Measurements from ENCODE around the gene FAM216B.
A peak's percentile ranks its signal among the peaks of the same experiment; 100 is the strongest.

The FAM216B gene

GRCh38 chr13:42821437-42821836, 40.1 kb downstream of the FAM216B start:
- TF ChIP-seq, protein P1, sequence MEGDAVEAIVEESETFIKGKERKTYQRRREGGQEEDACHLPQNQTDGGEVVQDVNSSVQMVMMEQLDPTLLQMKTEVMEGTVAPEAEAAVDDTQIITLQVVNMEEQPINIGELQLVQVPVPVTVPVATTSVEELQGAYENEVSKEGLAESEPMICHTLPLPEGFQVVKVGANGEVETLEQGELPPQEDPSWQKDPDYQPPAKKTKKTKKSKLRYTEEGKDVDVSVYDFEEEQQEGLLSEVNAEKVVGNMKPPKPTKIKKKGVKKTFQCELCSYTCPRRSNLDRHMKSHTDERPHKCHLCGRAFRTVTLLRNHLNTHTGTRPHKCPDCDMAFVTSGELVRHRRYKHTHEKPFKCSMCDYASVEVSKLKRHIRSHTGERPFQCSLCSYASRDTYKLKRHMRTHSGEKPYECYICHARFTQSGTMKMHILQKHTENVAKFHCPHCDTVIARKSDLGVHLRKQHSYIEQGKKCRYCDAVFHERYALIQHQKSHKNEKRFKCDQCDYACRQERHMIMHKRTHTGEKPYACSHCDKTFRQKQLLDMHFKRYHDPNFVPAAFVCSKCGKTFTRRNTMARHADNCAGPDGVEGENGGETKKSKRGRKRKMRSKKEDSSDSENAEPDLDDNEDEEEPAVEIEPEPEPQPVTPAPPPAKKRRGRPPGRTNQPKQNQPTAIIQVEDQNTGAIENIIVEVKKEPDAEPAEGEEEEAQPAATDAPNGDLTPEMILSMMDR (conservative IDR thresholded peaks at IDR 0.05) = no peak
- no peak for TF ChIP-seq ZFX (IDR thresholded peaks at IDR 0.05)
- H3K27ac ChIP-seq = no peak overlapping the region

GRCh38 chr13:42832341-42833096, 51.1 kb downstream of the FAM216B start:
- H3K27ac ChIP-seq = no peak overlapping the region
- TF ChIP-seq, protein P1 (conservative IDR thresholded peaks at IDR 0.05) = no peak
- no peak for TF ChIP-seq ZFX (IDR thresholded peaks at IDR 0.05)

- TF ChIP-seq ZFX (IDR thresholded peaks at IDR 0.05) = no peak
- TF ChIP-seq, protein P1 (conservative IDR thresholded peaks at IDR 0.05) = no peak
- H3K27ac ChIP-seq = no peak overlapping the region
These were observed 53.6 kb downstream of the FAM216B start for GRCh38 chr13:42834946-42835345.

DNA sequence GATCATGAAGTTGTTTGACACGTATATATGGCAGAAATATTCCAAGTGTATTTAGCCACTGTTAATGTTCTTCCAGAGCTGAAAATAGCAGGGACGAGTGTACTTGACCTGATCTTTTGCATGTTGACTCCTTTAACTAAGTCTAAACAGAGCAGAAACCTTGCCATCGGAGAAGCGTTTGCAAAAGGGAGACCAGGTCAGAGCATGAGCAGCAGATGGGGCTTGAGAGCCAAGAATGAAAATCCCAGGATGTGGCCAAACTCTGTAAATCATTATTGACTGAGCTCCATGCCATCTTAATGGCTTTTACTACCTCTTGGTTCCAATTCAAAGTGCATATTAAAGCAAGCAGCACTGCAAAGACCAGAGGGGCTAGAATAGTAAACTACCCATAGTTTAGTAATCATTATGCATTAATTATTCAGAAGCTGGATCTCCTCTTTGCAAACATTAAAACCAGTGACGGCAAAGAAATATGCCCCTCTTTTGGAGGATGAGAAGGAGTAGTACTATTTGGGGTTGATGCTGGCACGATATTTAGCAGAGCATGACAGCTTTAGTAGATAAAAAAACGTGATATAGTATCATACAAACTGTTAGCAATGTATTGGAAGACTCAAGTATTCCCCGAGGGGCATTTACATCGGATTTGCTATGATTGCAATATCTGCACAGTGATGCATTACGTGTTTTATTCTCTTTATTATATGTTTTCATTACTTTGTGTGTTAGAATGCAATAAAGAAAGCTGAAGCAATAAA, 55.7 kb downstream of the FAM216B start:
- no peak for TF ChIP-seq ZFX (IDR thresholded peaks at IDR 0.05)
- TF ChIP-seq, protein P1 (conservative IDR thresholded peaks at IDR 0.05) = peak; percentile 54
- H3K27ac ChIP-seq = no peak overlapping the region
